MM.1S (cell line): Measurements from ENCODE around the gene CHI3L1.

ENCODE experiments used
- EZH2 ChIP-seq: fragments of 300-600 bp; sonication (generic); optimal IDR thresholded peaks from 2 replicates; pipeline ENCODE3; 2017; ENCODE audit warnings: low read depth, mild to moderate bottlenecking, antibody characterized with exemption, low read length, mixed read lengths
- EZH2phosphoT487 ChIP-seq: fragments of 300-600 bp; sonication (generic); IDR thresholded peaks from 2 replicates; pipeline ENCODE4 v1.6.1; 2018; ENCODE audit warnings: antibody characterized with exemption, low read length
- TF ChIP-seq, protein P1 (sequence below): fragments of 300-600 bp; sonication (generic); IDR thresholded peaks from 2 replicates; pipeline ENCODE4 v1.5.1; 2016; ENCODE audit warnings: antibody characterized with exemption, low read length, mixed read lengths

DNA sequence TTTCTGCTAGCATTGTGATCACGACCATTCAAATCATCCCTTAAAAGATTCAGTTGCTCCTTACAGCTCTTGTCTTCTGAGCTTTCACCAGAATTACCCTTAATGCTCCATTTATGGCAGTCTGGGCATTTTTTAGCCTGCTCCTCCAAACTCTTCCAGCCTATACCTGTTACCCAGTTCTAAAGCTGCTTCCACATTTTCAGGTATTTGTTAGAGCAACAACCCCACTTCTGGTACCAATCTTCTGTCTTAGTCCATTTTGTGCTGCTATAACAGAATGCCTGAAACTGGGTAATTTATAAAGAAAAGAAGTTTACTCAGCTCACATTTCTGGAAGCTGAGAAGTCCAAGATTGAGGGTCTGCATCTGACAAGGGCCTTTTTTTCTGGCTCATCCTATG is 28.1 kb downstream of the CHI3L1 start:
- no peak for TF ChIP-seq EZH2phosphoT487
- no peak for TF ChIP-seq EZH2
- TF ChIP-seq, protein P1, sequence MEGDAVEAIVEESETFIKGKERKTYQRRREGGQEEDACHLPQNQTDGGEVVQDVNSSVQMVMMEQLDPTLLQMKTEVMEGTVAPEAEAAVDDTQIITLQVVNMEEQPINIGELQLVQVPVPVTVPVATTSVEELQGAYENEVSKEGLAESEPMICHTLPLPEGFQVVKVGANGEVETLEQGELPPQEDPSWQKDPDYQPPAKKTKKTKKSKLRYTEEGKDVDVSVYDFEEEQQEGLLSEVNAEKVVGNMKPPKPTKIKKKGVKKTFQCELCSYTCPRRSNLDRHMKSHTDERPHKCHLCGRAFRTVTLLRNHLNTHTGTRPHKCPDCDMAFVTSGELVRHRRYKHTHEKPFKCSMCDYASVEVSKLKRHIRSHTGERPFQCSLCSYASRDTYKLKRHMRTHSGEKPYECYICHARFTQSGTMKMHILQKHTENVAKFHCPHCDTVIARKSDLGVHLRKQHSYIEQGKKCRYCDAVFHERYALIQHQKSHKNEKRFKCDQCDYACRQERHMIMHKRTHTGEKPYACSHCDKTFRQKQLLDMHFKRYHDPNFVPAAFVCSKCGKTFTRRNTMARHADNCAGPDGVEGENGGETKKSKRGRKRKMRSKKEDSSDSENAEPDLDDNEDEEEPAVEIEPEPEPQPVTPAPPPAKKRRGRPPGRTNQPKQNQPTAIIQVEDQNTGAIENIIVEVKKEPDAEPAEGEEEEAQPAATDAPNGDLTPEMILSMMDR = no peak
